Measurements from ENCODE around the gene KCNN1. TPM values are rescaled to one million over a fixed set of nuclear protein-coding genes. Genes with fewer than 3 reads are reported as not detected.

The KCNN1 gene
- total and polyA plus RNA-seq, 9 of the 15 experiments (the other 6 are each of a cell fraction or from before 2014, with no cell fraction given), result 0.01 to 6.2 (median 0.72) TPM

- H3K4me2 ChIP-seq (ENCODE audit: insufficient read depth, low read length), result no peak overlapping the region
- no peaks in the 10 kb centered on the region for H4K20me1 ChIP-seq (replicated peaks; ENCODE audit: control insufficient read depth, insufficient read depth, low read length)
- POLR2A ChIA-PET, result interaction anchor here (1.1 to 1.3 kb wide), 2 partner anchors 65 to 69 kb away, joined by 3 to 7 read pairs; partner anchors contain the start of gene RPL18A
- FAIRE-seq (no peak), ATAC-seq (no peak), DNase-seq (ENCODE audit: extremely low read depth in 1 of 4, low spot score in 3 of 4) (no peak)
- H3K4me3 ChIP-seq, result no peak overlapping the region
- intact Hi-C loops (cut with micrococcal nuclease), result no loop called here
- H3K79me2 ChIP-seq (ENCODE audit: control insufficient read depth, insufficient read depth, low read length), result peaks cover 13% of the 10 kb centered on the region
- no TSS peak for BruUV-seq (replicated peaks)
- 30% methylated on average over 4 of the region's 4 CpGs for WGBS (ENCODE audit: insufficient coverage, low coverage, missing lambda C conversion rate)
- TF ChIP-seq ZNF174 (CRISPR knock-in tag; IDR thresholded peaks at IDR 0.05), result no peak
- TF ChIP-seq MAX (CRISPR knock-in tag; IDR thresholded peaks at IDR 0.05), result no peak
- no peak for TF ChIP-seq PPARD (CRISPR knock-in tag; IDR thresholded peaks at IDR 0.05)
- TF ChIP-seq ZNF280B (CRISPR knock-in tag; IDR thresholded peaks at IDR 0.05), result no peak
- TF ChIP-seq ZNF79 (CRISPR knock-in tag; IDR thresholded peaks at IDR 0.05; ENCODE audit: low read depth), result no peak
- no peak for TF ChIP-seq HDAC2 (IDR thresholded peaks at IDR 0.05)
- no peak for TF ChIP-seq MCM3 (IDR thresholded peaks at IDR 0.05)
- no peak for TF ChIP-seq SAFB2 (IDR thresholded peaks at IDR 0.05; ENCODE audit: borderline replicate concordance, low read depth, low read length, severe bottlenecking)
- TF ChIP-seq ZNF518B (CRISPR knock-in tag; IDR thresholded peaks at IDR 0.05), result no peak
- TF ChIP-seq SMARCB1 (IDR thresholded peaks at IDR 0.05; ENCODE audit: insufficient read length, low read depth), result no peak
- TF ChIP-seq ZNF121 (CRISPR knock-in tag; conservative IDR thresholded peaks at IDR 0.05), result no peak
- TF ChIP-seq FOXP1 (CRISPR knock-in tag; IDR thresholded peaks at IDR 0.05), result no peak
- TF ChIP-seq RB1 (IDR thresholded peaks at IDR 0.05; ENCODE audit: low read depth), result no peak
- no peak for TF ChIP-seq RNF2 (IDR thresholded peaks at IDR 0.05)
- no peak for TF ChIP-seq ZNF263 (CRISPR knock-in tag; IDR thresholded peaks at IDR 0.05; ENCODE audit: borderline replicate concordance)
- H3K27me3 ChIP-seq (ENCODE audit: control insufficient read depth in 2 of 2, insufficient read depth in 2 of 2, low read length in 2 of 2), result no peaks in the 10 kb centered on the region
- in situ Hi-C loops (cut with MboI), result loop anchor here (5.0 kb wide), 1 partner anchor 62 kb away; no protein-coding TSS in a partner anchor
- H3K27ac ChIP-seq (ENCODE audit: extremely low read depth, low read depth, low read length), result no peak overlapping the region
- no peak overlapping the region for H3K9ac ChIP-seq (ENCODE audit: insufficient read depth in 1 of 2, low read depth in 2 of 2, low read length in 2 of 2)
- CTCF ChIA-PET (ENCODE audit: low intra/inter-chr PET ratio), result no interaction called here
- peaks cover 10 to 12% of the 10 kb centered on the region in 2 experiments; a peak in 4 of 5 replicates for H3K4me1 ChIP-seq (replicated peaks in 1 of 2; ENCODE audit: control insufficient read depth in 2 of 2, insufficient read depth in 2 of 2, low read length in 2 of 2)
- no peaks in the 10 kb centered on the region for H3K9me3 ChIP-seq (replicated peaks; ENCODE audit: control insufficient read depth, insufficient read depth, low read depth, low read length)
- H2AFZ ChIP-seq (ENCODE audit: low read depth, low read length), result no peak overlapping the region
- no peaks in the 10 kb centered on the region for H3K36me3 ChIP-seq (ENCODE audit: control insufficient read depth, insufficient read depth, low read length)
- no peaks in the 10 kb centered on the region for H3K9me1 ChIP-seq (ENCODE audit: control insufficient read depth, insufficient read depth, low read length)
These were observed 37.9 kb upstream of the KCNN1 start for GRCh38 chr19:17929056-17929455.

Data from K562 (cell line).